ENCODE measurements around the gene ROBO1.

GRCh38 chr3:79636372-79636771 is 131.4 kb downstream of the ROBO1 start:
- TF ChIP-seq CTCF (IDR thresholded peaks at IDR 0.05), result no peak
- TF ChIP-seq POLR2A (IDR thresholded peaks at IDR 0.05), result no peak

Measured in right lobe of liver (tissue), 4 donors.